Measurements from ENCODE around the gene FAM50A. TPM values are rescaled to one million over a fixed set of nuclear protein-coding genes. Genes with fewer than 3 reads are reported as not detected.

FAM50A gene
- total and polyA plus RNA-seq, 4 donors = 17.9 to 94.8 (median 64.8) TPM

- Histone ChIP-seq H3K4me3 (ENCODE audit: low read depth, low read length) (peak overlapping the region; percentile 57), H3K9me3 (ENCODE audit: control insufficient read depth, insufficient read depth, low read length) (peaks cover 3% of the 10 kb centered on the region)
- 53% methylated on average over 23 of the region's 28 CpGs for WGBS (ENCODE audit: insufficient coverage)
Observed at GRCh38 chrX:154437971-154438893, 5.7 kb upstream of the FAM50A start.

DNA sequence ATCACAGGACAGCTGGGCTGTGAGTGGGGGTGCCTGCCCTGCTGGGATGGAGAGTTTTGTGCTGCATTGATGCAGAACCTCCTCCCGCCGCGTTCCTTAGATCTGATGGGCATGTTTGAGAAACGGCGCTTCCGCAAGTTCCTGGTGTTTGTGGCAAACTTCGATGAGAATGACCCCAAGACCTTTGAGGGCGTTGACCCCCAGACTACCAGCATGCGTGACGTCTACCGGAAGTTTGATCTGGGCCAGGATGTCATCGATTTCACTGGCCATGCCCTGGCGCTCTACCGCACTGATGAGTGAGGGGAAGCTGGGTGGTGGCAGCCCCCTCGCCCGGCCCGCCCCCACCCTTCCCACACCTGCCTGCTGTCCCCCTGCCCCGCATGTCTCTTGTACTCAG, 4.1 kb upstream of the FAM50A start:
- Histone ChIP-seq H3K27ac (ENCODE audit: low read depth, low read length) (no peak overlapping the region), H3K9me3 (ENCODE audit: control insufficient read depth, insufficient read depth, low read length) (peaks cover under 1% of the 10 kb centered on the region)

More at GRCh38 chrX:154437971-154438893, 5.7 kb upstream of the FAM50A start:
- H3K27me3 ChIP-seq (ENCODE audit: control insufficient read depth, insufficient read depth, low read length) = no peaks in the 10 kb centered on the region
- H3K27ac ChIP-seq (ENCODE audit: low read depth, low read length) = peak overlapping the region; percentile 71
- H3K4me1 ChIP-seq (ENCODE audit: control insufficient read depth, insufficient read depth, low read length) = peaks cover 34% of the 10 kb centered on the region
- peaks cover 72% of the 10 kb centered on the region for H3K36me3 ChIP-seq (ENCODE audit: control insufficient read depth, insufficient read depth, low read length)
- DNase-seq (ENCODE audit: low read depth in 4 of 6, low spot score in 6 of 6) = no peak

GRCh38 chrX:154440623-154441357, 3.2 kb upstream of the FAM50A start:
- Histone ChIP-seq H3K27me3 (ENCODE audit: control insufficient read depth, insufficient read depth, low read length) (no peaks in the 10 kb centered on the region), H3K9me3 (ENCODE audit: control insufficient read depth, insufficient read depth, low read length) (no peaks in the 10 kb centered on the region), H3K36me3 (ENCODE audit: control insufficient read depth, insufficient read depth, low read length) (peaks cover 54% of the 10 kb centered on the region), H3K4me1 (ENCODE audit: control insufficient read depth, insufficient read depth, low read length) (peaks cover 48% of the 10 kb centered on the region), H3K4me3 (ENCODE audit: low read depth, low read length) (no peak overlapping the region), H3K27ac (ENCODE audit: low read depth, low read length) (no peak overlapping the region)
- WGBS (ENCODE audit: insufficient coverage) = 82% methylated on average over 17 of the region's 17 CpGs
- DNase-seq (ENCODE audit: low read depth in 4 of 6, low spot score in 6 of 6) = no peak

More for the DNA sequence above, 4.1 kb upstream of the FAM50A start:
- Histone ChIP-seq H3K4me3 (ENCODE audit: low read depth, low read length) (no peak overlapping the region), H3K4me1 (ENCODE audit: control insufficient read depth, insufficient read depth, low read length) (peaks cover 45% of the 10 kb centered on the region), H3K27me3 (ENCODE audit: control insufficient read depth, insufficient read depth, low read length) (no peaks in the 10 kb centered on the region), H3K36me3 (ENCODE audit: control insufficient read depth, insufficient read depth, low read length) (peaks cover 59% of the 10 kb centered on the region)
- WGBS (ENCODE audit: insufficient coverage) = 86% methylated on average over 11 of the region's 18 CpGs
- no peak for DNase-seq (ENCODE audit: low read depth in 4 of 6, low spot score in 6 of 6)

GRCh38 chrX:154441564-154441963, 2.4 kb upstream of the FAM50A start:
- DNase-seq (ENCODE audit: low read depth in 4 of 6, low spot score in 6 of 6) = no peak
- Histone ChIP-seq H3K27me3 (ENCODE audit: control insufficient read depth, insufficient read depth, low read length) (no peaks in the 10 kb centered on the region), H3K9me3 (ENCODE audit: control insufficient read depth, insufficient read depth, low read length) (no peaks in the 10 kb centered on the region), H3K4me1 (ENCODE audit: control insufficient read depth, insufficient read depth, low read length) (peaks cover 47% of the 10 kb centered on the region), H3K27ac (ENCODE audit: low read depth, low read length) (no peak overlapping the region), H3K36me3 (ENCODE audit: control insufficient read depth, insufficient read depth, low read length) (peaks cover 60% of the 10 kb centered on the region), H3K4me3 (ENCODE audit: low read depth, low read length) (no peak overlapping the region)
- WGBS (ENCODE audit: insufficient coverage) = 89% methylated on average over 5 of the region's 11 CpGs

GRCh38 chrX:154441984-154442707, 1.8 kb upstream of the FAM50A start:
- H3K27me3 ChIP-seq (ENCODE audit: control insufficient read depth, insufficient read depth, low read length) = no peaks in the 10 kb centered on the region
- WGBS (ENCODE audit: insufficient coverage) = 70% methylated on average over 20 of the region's 21 CpGs
- H3K4me1 ChIP-seq (ENCODE audit: control insufficient read depth, insufficient read depth, low read length) = peaks cover 47% of the 10 kb centered on the region
- DNase-seq (ENCODE audit: low read depth in 4 of 6, low spot score in 6 of 6) = no peak
- peaks cover 66% of the 10 kb centered on the region for H3K36me3 ChIP-seq (ENCODE audit: control insufficient read depth, insufficient read depth, low read length)
- H3K9me3 ChIP-seq (ENCODE audit: control insufficient read depth, insufficient read depth, low read length) = no peaks in the 10 kb centered on the region
- H3K27ac ChIP-seq (ENCODE audit: low read depth, low read length) = no peak overlapping the region
- no peak overlapping the region for H3K4me3 ChIP-seq (ENCODE audit: low read depth, low read length)

- Histone ChIP-seq H3K27ac (ENCODE audit: low read depth, low read length) (peak overlapping the region; percentile 50), H3K36me3 (ENCODE audit: control insufficient read depth, insufficient read depth, low read length) (peaks cover 69% of the 10 kb centered on the region), H3K9me3 (ENCODE audit: control insufficient read depth, insufficient read depth, low read length) (no peaks in the 10 kb centered on the region), H3K4me1 (ENCODE audit: control insufficient read depth, insufficient read depth, low read length) (peaks cover 40% of the 10 kb centered on the region), H3K27me3 (ENCODE audit: control insufficient read depth, insufficient read depth, low read length) (no peaks in the 10 kb centered on the region), H3K4me3 (ENCODE audit: low read depth, low read length) (peak overlapping the region; percentile 10)
- DNase-seq (ENCODE audit: low read depth in 4 of 6, low spot score in 6 of 6) = no peak
- WGBS (ENCODE audit: insufficient coverage) = 49% methylated on average over 9 of the region's 10 CpGs
Observed at GRCh38 chrX:154443479-154443910, 446 bp upstream of the FAM50A start.

- H3K4me1 ChIP-seq (ENCODE audit: control insufficient read depth, insufficient read depth, low read length) = peaks cover 31% of the 10 kb centered on the region
- no peaks in the 10 kb centered on the region for H3K27me3 ChIP-seq (ENCODE audit: control insufficient read depth, insufficient read depth, low read length)
- no peaks in the 10 kb centered on the region for H3K9me3 ChIP-seq (ENCODE audit: control insufficient read depth, insufficient read depth, low read length)
- 80% methylated on average over 13 of the region's 13 CpGs for WGBS (ENCODE audit: insufficient coverage)
- H3K36me3 ChIP-seq (ENCODE audit: control insufficient read depth, insufficient read depth, low read length) = peaks cover 73% of the 10 kb centered on the region
- no peak for DNase-seq (ENCODE audit: low read depth in 4 of 6, low spot score in 6 of 6)
- H3K27ac ChIP-seq (ENCODE audit: low read depth, low read length) = peak overlapping the region; percentile 7
- H3K4me3 ChIP-seq (ENCODE audit: low read depth, low read length) = peak overlapping the region; percentile 45
Observed at GRCh38 chrX:154444755-154445246, 860 bp downstream of the FAM50A start.

DNA sequence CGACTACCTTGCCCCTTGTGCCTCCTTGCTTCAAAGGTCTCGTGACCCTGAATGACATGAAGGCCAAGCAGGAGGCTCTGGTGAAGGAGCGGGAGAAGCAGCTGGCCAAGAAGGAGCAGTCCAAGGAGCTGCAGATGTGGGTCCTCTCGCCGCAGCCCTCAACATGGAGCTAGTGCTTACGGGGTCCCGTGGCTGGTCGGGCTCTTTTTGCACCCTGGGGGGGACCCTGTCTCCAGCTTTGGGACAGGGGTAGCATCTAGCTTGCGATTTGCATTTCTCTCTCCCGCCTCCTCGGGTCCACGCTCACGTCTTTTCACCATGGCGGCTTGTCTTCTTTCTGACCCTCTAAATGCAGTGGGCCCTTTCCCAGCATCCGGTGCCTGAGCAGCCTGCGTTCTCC, 1.8 kb downstream of the FAM50A start:
- peaks cover 73% of the 10 kb centered on the region for H3K36me3 ChIP-seq (ENCODE audit: control insufficient read depth, insufficient read depth, low read length)
- no peaks in the 10 kb centered on the region for H3K9me3 ChIP-seq (ENCODE audit: control insufficient read depth, insufficient read depth, low read length)
- no peaks in the 10 kb centered on the region for H3K27me3 ChIP-seq (ENCODE audit: control insufficient read depth, insufficient read depth, low read length)
- DNase-seq (ENCODE audit: low read depth in 4 of 6, low spot score in 6 of 6) = no peak
- H3K27ac ChIP-seq (ENCODE audit: low read depth, low read length) = no peak overlapping the region
- H3K4me1 ChIP-seq (ENCODE audit: control insufficient read depth, insufficient read depth, low read length) = peaks cover 27% of the 10 kb centered on the region
- H3K4me3 ChIP-seq (ENCODE audit: low read depth, low read length) = no peak overlapping the region
- 90% methylated on average over 16 of the region's 16 CpGs for WGBS (ENCODE audit: insufficient coverage)

- WGBS (ENCODE audit: insufficient coverage) = 89% methylated on average over 12 of the region's 12 CpGs
- Histone ChIP-seq H3K27ac (ENCODE audit: low read depth, low read length) (no peak overlapping the region), H3K4me3 (ENCODE audit: low read depth, low read length) (no peak overlapping the region), H3K9me3 (ENCODE audit: control insufficient read depth, insufficient read depth, low read length) (no peaks in the 10 kb centered on the region), H3K36me3 (ENCODE audit: control insufficient read depth, insufficient read depth, low read length) (peaks cover 73% of the 10 kb centered on the region), H3K27me3 (ENCODE audit: control insufficient read depth, insufficient read depth, low read length) (no peaks in the 10 kb centered on the region), H3K4me1 (ENCODE audit: control insufficient read depth, insufficient read depth, low read length) (peaks cover 28% of the 10 kb centered on the region)
- no peak for DNase-seq (ENCODE audit: low read depth in 4 of 6, low spot score in 6 of 6)
Observed at GRCh38 chrX:154446430-154446829, 2.5 kb downstream of the FAM50A start.

Measured in spinal cord (tissue), 10 donors.